ENCODE results near the gene COG5.

COG5 gene

GRCh38 chr7:107404740-107405537, 158.8 kb downstream of the COG5 start:
- FAIRE-seq = no peak
- DNase-seq (ENCODE audit: extremely low spot score, insufficient read length, low read depth) = no peak

GRCh38 chr7:107398161-107398560, 165.6 kb downstream of the COG5 start:
- FAIRE-seq = no peak
- DNase-seq (ENCODE audit: extremely low spot score, insufficient read length, low read depth) = no peak

- FAIRE-seq (no peak), DNase-seq (ENCODE audit: extremely low spot score, insufficient read length, low read depth) (no peak)
Observed at GRCh38 chr7:107396990-107397389, 166.7 kb downstream of the COG5 start.

GRCh38 chr7:107396081-107396480, 167.6 kb downstream of the COG5 start:
- no peak for FAIRE-seq
- DNase-seq (ENCODE audit: extremely low spot score, insufficient read length, low read depth) = no peak

- no peak for FAIRE-seq
Observed at GRCh38 chr7:107394831-107395230, 168.9 kb downstream of the COG5 start.

GRCh38 chr7:107394276-107394675, 169.4 kb downstream of the COG5 start:
- FAIRE-seq (no peak), DNase-seq (ENCODE audit: extremely low spot score, insufficient read length, low read depth) (no peak)

More at GRCh38 chr7:107394831-107395230, 168.9 kb downstream of the COG5 start:
- no peak for DNase-seq (ENCODE audit: extremely low spot score, insufficient read length, low read depth)

- FAIRE-seq = no peak
- DNase-seq (ENCODE audit: extremely low spot score, insufficient read length, low read depth) = no peak
Observed at GRCh38 chr7:107392830-107393229, 170.9 kb downstream of the COG5 start.

- FAIRE-seq (no peak), DNase-seq (ENCODE audit: extremely low spot score, insufficient read length, low read depth) (no peak)
Observed at GRCh38 chr7:107390916-107391315, 172.8 kb downstream of the COG5 start.

- FAIRE-seq = no peak
- no peak for DNase-seq (ENCODE audit: extremely low spot score, insufficient read length, low read depth)
Observed at GRCh38 chr7:107388604-107389003, 175.1 kb downstream of the COG5 start.

GRCh38 chr7:107387573-107388219, 176.0 kb downstream of the COG5 start:
- FAIRE-seq = no peak
- DNase-seq (ENCODE audit: extremely low spot score, insufficient read length, low read depth) = no peak

GRCh38 chr7:107387128-107387527, 176.6 kb downstream of the COG5 start:
- FAIRE-seq (no peak), DNase-seq (ENCODE audit: extremely low spot score, insufficient read length, low read depth) (no peak)

GRCh38 chr7:107386548-107387102, 177.1 kb downstream of the COG5 start:
- FAIRE-seq = no peak
- DNase-seq (ENCODE audit: extremely low spot score, insufficient read length, low read depth) = no peak

- DNase-seq (ENCODE audit: extremely low spot score, insufficient read length, low read depth) = no peak
- FAIRE-seq = no peak
Observed at GRCh38 chr7:107384025-107384424, 179.7 kb downstream of the COG5 start.

- no peak for DNase-seq (ENCODE audit: extremely low spot score, insufficient read length, low read depth)
- FAIRE-seq = no peak
Observed at GRCh38 chr7:107383203-107383602, 180.5 kb downstream of the COG5 start.

GRCh38 chr7:107381453-107381852, 182.3 kb downstream of the COG5 start:
- FAIRE-seq (no peak), DNase-seq (ENCODE audit: extremely low spot score, insufficient read length, low read depth) (no peak)

GRCh38 chr7:107373354-107373753, 190.4 kb downstream of the COG5 start:
- FAIRE-seq = no peak
- DNase-seq (ENCODE audit: extremely low spot score, insufficient read length, low read depth) = no peak

GRCh38 chr7:107372298-107372697, 191.4 kb downstream of the COG5 start:
- DNase-seq (ENCODE audit: extremely low spot score, insufficient read length, low read depth) (no peak), FAIRE-seq (no peak)

GRCh38 chr7:107370816-107371215, 192.9 kb downstream of the COG5 start:
- FAIRE-seq (no peak), DNase-seq (ENCODE audit: extremely low spot score, insufficient read length, low read depth) (no peak)

- no peak for FAIRE-seq
- DNase-seq (ENCODE audit: extremely low spot score, insufficient read length, low read depth) = no peak
Observed at GRCh38 chr7:107364787-107365186, 198.9 kb downstream of the COG5 start.

- no peak for DNase-seq (ENCODE audit: extremely low spot score, insufficient read length, low read depth)
- FAIRE-seq = no peak
Observed at GRCh38 chr7:107359520-107360316, 204.0 kb downstream of the COG5 start.

- FAIRE-seq = no peak
- no peak for DNase-seq (ENCODE audit: extremely low spot score, insufficient read length, low read depth)
Observed at GRCh38 chr7:107355616-107356015, 208.1 kb downstream of the COG5 start.

Data from GM18507 (cell line).